ENCODE data around the gene FAM163B. TPM values are rescaled to one million over a fixed set of nuclear protein-coding genes. Genes with fewer than 3 reads are reported as not detected.

The FAM163B gene
- total RNA-seq, 1 donor from 2014 or later = 16.5 TPM

- peak; percentile 46 for DNase-seq
Measured at GRCh38 chr9:133543772-133544467, 65.3 kb downstream of the FAM163B start.

DNA sequence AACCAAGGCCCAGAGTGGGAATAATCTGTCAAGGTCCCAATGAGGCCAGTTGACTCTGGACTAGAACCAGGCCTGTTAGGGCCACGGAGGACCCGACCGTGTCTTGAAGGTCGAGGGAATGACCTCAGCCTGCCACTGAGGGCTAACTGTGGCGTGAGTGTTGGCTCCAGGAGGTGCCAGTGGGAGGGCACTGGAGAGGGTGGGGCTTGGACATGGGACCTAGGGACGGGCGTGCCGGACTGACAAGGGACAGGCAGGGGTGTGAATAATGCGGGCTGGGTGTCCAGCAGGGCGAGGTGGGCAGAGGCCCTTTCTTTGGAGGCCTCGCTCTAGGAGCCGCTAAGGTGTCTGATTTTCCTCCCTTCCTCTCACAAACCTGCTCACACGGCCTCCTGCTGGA lies 67.2 kb downstream of the FAM163B start:
- DNase-seq = no peak

DNA sequence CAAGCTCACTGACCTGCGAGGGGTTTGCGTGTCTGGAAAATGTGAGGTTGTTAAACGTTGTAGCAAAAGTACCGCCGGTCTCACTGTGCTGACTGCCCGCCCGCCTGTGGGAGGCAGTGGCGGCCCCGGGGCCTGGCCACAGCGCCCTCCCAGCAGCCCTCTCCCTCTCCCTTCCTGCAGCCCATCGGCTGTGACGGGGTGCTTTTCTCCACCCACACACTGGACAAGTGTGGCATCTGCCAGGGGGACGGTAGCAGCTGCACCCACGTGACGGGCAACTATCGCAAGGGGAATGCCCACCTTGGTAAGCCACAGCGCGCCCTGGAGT lies 68.5 kb downstream of the FAM163B start:
- DNase-seq = no peak

GRCh38 chr9:133539991-133540697 lies 69.0 kb downstream of the FAM163B start:
- DNase-seq = no peak

- DNase-seq = no peak
Measured at GRCh38 chr9:133538851-133539833, 70.0 kb downstream of the FAM163B start.

DNA sequence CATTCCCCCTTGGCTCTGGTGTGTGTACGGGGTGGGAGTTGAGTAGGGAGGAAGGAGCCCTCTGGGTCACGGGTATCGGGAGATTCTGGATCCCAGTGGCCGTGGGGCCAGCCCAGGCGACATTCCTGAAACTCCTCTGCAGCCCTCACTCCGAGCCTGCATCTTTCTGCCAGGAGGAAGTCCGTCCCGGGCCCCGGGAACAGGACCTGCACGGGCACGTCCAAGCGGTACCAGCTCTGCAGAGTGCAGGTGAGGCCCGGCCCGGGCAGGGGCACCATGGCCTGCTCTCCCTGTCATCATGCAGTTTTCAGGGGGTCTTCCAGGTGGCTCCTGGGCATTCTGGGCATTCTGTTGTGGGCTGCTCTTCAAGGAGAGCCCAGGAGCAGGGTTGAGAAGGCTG lies 71.0 kb downstream of the FAM163B start:
- DNase-seq = no peak

- no peak for DNase-seq
Measured at GRCh38 chr9:133537257-133537656, 71.9 kb downstream of the FAM163B start.

DNA sequence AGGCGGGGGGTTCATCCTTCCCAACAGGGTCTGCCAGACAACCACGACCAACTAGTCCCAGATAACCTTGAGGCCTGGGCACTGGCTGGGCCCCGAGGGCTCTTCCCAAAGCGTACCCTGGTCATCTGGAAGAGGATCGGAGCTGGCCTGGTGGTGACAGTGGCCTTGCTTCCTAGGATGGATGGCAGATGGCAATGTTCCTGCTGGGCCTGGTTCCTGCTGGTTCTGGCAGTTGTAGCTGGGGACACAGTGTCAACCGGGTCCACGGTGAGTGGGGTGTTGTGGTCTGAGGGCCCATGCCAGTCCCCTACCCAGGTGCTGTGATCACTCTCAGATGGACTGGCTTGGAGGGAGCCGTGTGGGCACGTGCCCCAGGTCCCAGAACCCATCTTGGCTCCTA lies 72.7 kb downstream of the FAM163B start:
- DNase-seq = no peak

DNA sequence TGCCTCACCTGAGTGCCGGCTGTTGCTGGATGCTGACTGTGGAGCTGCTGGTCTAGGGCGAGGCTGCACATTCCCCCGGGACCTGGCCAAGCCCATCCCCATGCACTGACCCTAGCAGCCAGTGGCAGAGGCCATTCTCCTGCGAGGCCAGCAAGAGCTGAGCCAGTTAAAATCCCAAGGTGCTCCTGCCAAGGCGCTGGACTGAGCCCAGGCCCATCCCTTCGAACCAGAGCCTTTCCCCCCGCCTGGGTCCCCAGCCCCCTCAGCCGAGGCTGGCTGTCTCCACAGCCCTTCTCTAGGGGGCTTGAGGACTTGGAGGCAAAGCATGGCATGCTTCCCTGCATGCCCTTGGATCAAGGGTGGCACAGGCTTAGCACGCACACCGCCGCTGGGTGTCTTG lies 73.1 kb downstream of the FAM163B start:
- no peak for DNase-seq

- no peak for DNase-seq
Measured at GRCh38 chr9:133535306-133535877, 73.8 kb downstream of the FAM163B start.

- peak; percentile 27 for DNase-seq
Measured at GRCh38 chr9:133534346-133535291, 74.6 kb downstream of the FAM163B start, which contains the start of gene ADAMTSL2. Gene ADAMTSL2, plus strand, starts transcription at chr9:133534704. Its CDS starts 2,009 bp downstream, at chr9:133536713.

DNA sequence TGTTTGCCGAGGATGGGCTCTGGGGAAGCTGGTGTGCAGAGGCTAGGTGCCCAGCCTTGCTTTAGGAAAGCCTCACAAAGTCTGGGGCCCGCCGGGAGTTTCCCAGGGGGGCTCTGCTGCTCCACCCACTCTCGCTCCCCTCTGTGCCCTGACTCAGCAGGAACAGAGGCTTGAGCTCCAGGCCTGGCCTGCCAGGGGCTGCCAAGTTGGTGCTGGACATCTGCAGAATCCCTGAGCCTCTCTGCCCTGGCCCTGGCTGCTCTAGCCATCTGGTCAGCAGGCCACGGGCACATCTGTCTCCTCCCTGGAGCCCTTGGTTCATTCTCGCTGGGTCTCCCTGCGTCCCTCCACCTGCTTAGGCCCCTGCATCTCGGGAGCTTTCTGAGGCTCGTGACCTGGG lies 75.3 kb downstream of the FAM163B start:
- no peak for DNase-seq

DNA sequence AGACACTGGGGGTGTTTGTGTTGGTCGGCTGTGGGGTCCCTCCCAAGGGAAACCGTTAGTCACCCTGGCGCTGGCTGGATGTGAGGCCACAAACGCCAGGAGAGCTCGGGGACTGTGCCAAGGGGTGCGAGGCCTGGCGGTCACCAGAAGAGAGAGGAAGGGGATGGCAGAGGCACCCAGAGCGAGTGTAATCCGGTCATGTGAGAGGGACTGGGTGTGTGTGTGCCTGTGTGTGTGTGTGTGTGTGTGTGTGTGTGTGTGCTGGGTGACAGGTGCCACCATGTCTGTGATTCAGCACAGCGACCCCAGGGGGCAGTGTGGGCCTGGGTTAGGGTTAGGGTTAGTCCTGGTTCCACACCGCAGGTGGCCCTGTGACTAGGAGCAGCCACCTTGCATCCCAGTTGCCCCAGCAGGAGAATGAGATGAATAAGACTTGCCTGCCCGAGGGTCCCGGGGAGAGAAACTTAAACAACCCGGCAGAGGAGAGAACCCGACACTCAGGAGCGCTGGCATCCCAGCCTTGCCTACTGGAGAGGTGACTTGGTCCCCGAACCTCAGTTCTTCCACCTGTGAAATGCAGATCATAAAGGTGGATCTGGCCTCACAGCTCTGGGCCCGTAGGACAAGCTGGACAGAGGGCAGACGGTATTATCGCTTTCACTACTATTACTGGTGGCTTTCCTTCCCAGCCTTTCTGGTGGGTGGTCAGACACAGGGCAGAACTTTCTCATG lies 76.1 kb downstream of the FAM163B start:
- peak; percentile 29 for DNase-seq

- no peak for DNase-seq
Measured at GRCh38 chr9:133531293-133531692, 77.9 kb downstream of the FAM163B start.

DNA sequence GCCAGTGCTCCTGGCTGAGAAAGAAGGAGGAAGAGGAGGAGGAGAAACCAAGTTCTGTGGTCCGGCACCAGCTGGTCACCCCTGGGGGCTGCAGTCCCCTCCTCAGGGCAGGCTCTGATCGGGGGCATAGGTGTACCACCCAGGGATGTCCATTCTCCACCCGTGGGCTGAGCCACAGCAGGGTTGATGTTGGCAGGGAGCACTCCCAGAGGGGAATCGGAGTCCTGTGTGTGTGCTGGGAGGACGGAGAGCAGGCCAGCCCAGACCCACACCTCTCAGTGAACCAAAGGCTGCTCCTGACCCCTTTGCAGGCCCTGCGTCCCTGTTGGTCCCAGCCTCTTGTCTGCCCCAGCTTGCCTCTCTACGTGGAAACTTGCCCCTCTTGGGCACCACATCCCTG lies 79.3 kb downstream of the FAM163B start:
- no peak for DNase-seq

GRCh38 chr9:133529457-133529856 lies 79.7 kb downstream of the FAM163B start:
- no peak for DNase-seq

DNA sequence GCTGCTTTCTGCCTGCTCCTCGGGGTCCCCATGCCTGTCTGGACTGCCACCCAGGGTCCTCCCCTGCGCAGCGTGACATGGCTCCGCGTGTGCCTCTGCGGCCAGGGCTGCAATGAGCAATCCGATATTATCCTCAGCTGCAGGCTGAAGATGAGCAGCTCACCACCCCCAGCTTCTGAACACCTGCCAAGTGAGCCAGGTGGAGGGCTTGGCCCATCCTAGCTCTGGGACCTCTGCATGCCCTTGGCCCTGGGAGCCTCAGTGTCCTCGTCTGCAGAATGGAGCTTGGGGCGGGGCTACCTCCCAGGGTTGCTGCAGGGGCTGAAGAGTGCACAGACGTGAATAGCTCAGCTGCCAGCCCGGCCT lies 80.3 kb downstream of the FAM163B start:
- no peak for DNase-seq

DNA sequence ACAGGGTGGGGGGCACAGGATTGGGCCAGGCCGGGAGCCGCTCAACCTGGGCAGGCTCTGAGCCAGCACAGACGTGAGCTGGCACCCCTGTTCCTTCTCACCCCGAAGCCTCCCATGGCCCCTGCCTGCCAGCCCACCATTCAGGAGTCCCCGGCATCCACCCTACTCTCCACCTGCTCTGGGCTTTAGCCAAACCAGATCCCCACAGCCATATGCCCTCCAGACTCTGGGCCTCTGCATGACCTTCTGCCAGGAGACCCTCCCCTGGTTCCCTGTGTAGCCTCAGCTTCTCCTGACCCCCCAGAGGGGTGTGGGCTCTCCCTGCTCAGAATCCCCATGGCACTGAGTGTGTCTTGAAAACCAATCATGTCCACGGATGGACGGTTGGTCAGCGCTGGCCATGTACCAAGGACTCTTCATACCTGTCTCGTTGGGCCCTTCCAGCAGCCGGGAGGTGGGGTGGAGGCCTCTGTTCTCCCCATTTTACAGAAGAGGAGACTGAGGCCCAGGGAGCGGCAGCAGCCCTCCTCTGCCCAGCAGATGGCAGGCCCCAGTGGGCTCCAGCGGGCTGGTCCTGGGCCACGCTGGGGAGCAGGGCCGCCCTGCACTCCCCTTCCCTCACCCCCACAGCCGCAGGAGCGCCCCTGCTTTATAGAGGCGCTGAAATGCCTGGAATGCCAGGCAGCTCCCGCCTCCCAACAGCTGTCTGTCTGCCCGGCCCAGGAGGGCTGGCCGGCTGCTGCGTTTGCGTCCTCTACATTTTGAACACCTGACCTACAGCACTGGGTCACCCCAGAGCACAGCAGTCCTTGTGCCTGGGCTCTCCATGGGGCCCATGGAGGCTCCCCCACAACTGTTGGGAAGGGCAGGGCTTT lies 81.0 kb downstream of the FAM163B start:
- DNase-seq = no peak

DNA sequence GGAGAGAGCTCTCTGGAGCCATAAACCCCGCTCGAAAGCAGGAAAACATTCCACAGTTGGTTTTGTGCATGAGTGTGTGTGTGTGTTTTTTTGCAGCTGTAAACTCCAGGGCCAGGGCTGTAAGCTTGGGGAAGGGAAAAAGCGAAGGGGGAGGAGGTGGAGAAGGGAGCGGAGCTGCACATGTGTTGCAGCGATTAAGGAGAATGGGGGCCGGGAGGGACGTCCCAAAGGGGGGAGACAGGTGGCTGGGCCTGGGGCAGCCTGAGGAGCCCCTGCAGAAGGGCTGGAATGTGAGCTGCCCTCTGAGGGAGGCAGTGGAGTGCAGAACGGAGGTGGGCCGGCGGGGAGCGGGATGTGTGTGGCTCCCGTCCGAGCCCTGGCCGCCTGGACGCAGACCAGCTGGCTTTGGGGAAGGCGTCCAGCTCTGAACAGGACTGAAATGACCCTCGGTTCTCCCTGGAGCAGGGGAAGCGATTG lies 81.7 kb downstream of the FAM163B start:
- DNase-seq = no peak

Measured in occipital lobe (tissue), 2 donors.